DMS79 (cell line): ENCODE results near the gene EXOSC10.
A peak's percentile ranks its signal among the peaks of the same experiment; 100 is the strongest.

Experiments
- DNase-seq: peaks from one replicate; lab custom pipeline; 2025; lab: John Stamatoyannopoulos, UW

EXOSC10 gene

DNA sequence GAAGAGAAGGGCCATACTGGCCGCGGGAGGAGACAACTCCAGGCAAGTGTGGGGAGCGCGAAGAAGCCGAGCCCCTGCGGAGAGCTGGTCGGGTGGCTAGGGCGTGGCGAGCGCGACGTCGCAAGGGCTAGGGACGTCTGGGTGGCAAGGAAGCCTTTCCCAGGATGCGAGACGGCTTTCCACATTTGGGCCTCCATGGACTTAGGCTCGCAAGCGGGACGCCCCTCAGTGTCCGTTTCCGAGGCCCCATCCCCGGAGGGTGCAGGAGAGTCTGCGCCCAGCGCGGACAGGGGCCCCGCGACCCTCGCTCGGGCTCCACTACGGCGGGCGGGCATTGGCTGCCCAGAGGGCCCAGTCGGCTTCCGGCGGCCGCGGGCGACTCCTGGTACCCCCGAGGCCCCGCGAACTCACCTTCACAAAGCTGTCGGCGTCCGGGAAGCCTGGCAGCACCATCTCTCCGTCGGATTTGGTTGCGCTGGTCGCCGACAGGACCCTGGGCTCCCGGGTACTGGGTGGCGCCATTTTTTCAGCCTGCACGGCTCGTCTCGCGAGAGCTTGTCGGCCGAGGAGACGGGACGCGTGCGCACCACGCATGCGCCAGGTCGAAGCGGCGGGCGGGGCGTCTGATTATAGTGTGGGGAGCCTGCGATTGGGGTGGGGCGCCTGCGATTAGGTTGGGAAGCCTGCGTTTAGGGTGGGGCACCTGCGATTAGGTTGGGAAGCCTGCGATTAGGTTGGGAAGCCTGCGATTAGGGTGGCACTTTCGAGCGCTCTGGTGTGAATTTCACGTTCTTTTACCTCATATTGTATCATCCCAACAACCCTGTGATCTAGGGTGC, at the start of gene EXOSC10:
Gene EXOSC10 (minus strand): TSS at position 560 of the 839 bp plus-strand sequence. CDS start 38 bp downstream, at position 522.
- DNase-seq, result peak; percentile 86

DNA sequence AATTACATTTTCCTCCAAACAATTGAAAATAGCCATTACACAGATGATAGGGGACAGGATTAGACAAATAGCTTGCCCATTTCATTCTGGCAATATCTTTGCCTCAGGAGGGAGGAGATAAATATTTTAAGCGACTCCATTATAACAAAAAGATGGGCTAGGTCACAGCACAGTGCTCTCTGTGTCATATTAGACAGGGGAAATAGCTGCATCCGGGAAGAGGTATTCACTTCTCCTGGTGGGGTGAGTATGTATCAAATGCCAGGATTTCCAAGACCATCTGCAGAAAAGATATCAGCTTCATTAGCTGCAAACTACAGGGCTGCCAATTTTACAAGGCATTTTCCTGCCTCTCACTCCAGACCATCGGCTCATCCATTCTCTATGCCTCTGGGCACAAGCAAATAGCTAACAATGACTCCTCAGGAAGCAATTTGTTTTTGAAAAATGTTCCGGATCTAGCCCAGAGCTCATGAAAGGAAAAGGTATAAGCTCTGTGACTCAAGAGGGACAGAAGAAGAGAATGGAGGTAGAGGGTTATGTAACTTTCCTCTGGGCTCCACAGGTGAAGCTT, 47.6 kb upstream of the EXOSC10 start:
- DNase-seq, result no peak

DNA sequence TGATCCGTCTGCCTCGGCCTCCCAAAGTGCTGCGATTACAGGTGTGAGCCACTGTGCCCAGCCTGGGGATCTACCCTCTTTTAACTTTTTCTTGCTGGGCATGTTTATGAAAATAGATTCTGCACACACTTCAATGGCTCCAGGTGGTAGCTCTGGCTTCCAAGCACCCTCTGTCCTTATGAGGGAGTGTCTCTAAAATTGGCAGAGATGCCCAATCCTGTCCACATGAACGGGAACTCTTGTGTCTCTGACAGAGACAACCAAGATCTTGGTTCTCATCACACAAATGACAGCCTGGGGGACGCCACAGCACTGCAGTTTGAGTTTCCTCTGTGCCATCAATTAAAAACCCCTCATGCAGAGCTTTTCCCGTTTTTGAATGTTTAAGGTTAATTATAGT, 46.1 kb upstream of the EXOSC10 start:
- no peak for DNase-seq

DNA sequence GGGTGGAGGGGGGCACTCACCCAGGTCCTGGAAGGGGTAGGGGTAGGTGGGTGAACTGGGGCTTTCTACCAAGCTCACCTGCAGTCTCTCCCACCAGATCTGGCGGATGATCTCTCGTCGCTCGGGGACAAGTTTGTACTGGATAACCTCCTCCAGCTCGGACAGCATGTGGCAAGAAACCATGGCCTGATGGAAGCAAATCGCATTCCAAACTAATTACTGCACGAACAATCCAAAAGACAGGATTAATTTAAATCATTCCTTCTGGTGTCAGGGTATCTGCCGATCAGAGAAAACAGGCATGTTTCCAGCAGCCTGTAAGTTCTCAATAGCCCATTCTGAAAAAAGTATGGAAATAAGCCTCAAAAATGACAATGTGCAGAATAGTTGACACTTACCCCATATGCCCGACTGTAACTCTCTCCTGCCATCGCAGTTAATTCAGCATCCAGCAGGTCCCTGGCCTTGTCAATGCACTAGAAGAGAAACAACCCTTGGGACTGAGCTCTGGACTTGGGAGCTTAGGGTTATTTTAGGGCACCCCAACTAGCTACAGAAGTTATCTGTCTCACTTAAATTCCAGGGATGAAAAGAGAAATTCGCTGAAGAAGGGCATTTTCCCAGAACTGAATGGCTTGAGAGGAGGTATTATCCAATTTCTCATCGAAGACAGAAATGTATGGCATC, 45.0 kb upstream of the EXOSC10 start:
- DNase-seq, result no peak

DNA sequence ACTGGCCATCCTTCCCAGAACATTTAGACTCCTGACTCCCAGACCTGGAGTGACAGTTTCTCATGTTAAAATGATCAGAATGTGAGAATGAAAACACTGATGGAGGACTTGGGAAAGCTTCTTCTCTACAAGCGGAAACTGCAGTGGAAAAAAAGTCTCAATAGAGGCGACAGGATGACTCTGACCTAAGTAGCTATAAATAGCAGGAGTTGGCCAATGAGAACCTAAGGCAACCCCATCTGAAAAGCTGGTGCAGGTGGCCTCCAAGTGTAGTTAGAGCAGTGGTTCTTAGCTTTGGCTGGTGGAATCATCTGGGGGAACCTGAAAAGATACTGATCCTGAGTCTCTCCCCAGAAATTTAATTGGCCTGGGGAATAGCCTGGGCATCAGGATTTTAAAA, 44.2 kb upstream of the EXOSC10 start:
- no peak for DNase-seq

DNA sequence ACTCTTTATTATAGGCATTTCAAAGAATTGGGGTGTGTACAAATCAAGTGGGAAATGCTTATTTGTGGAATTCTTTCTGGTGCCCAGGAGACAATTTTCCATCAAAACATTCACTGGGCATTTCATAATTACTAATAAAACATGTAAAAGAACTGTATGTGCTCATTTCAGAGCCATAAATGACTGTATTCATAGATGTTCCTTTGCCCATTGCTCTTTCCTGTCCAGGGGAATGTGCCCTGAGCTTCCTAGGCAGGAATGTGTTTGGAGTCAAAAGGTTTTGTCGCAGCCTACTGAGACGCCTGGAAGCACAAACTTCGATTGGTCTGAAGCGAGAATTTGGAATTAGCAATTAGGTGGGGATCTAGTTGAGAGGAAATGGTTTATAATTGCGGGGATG, 43.7 kb upstream of the EXOSC10 start:
- DNase-seq, result no peak

DNA sequence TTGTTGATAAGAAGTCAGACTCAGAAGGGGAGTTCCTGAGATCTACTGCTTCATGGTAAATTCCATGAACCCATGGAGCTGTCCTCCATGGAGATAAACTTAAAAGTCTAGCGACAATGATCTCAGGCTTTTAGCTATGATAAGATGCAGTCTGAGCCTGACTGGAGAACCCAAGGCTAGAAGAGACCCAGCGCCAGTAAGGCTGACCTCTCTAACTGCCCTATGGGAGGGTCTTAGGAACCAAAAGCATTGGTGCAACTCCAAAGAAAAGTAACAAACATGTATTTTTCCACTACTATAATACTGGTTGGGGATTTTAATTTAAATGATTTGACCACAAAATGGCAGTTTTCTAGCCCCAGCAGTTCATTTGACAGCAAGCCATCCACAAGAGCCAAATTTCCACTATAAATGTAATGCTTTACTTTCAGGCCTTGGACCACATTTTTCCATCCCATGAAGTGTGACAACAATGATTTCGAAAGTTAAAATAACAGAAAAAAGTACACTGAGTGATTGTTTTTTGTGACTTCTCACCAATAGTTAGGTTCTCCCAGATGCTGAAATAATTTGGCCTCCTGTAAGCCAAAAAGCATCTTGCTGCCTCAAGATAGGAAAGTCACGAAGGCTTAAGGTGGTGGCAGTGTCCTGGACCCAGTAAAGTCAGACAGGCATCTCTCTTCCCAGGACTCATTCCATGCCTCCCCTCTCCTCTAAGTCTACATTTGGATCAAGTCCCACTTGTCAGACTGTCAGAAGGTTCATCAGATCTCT, 43.1 kb upstream of the EXOSC10 start:
- DNase-seq, result no peak

DNA sequence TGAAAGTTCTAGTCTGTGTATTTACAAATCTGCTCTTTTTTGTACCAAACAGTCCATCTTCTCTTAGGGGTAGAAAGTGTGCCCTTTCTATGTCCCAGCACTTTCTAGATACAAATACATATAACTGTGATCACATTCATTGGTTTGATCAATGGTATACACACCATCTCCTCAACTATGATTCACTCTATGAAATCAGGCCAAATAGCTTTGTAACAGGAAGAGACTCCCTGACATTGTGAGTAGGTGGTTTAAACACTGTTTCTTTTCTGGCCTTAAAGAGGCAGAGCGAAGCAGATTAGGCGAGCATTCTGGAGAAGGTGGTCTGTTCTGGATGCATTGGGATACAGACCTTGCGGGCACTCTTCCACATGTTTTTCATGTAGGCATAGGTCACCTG, 39.3 kb upstream of the EXOSC10 start:
- no peak for DNase-seq

DNA sequence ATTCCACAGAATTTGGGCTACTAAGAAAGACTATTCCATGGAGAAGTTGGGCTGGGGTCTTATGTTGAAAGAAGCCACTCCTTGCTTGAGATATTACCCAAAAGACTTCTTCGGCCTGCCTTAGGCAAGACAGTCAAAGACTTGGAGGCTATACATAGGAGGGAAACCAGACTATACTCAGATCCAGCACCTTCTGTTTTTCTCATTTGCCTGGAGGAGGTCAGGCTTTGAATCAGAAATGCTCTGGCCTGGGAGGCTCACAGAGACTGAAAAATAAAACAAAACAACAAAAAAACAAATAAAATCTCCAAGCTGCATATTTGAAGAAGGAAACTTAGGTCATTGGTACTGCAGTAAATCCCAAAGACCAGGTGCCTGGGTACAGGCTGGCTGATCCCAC, 38.4 kb upstream of the EXOSC10 start:
- DNase-seq, result no peak

DNA sequence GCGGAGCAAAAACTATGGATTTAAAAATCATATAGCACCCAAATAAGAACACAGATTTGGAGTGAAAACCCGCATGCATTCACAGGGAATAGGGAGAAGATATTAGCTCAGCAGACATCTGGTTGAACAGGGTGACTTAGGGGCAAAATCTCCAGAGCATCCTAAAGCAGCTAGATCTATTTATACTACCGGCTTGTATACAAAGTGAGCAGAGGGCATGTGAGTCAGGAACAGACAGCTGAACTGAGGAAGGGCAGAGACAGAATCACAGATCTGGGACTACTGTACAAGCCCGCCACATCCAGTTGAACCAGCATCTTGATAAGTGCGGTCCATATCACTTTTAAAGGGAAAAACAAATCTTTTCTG, 35.2 kb upstream of the EXOSC10 start:
- DNase-seq, result no peak

DNA sequence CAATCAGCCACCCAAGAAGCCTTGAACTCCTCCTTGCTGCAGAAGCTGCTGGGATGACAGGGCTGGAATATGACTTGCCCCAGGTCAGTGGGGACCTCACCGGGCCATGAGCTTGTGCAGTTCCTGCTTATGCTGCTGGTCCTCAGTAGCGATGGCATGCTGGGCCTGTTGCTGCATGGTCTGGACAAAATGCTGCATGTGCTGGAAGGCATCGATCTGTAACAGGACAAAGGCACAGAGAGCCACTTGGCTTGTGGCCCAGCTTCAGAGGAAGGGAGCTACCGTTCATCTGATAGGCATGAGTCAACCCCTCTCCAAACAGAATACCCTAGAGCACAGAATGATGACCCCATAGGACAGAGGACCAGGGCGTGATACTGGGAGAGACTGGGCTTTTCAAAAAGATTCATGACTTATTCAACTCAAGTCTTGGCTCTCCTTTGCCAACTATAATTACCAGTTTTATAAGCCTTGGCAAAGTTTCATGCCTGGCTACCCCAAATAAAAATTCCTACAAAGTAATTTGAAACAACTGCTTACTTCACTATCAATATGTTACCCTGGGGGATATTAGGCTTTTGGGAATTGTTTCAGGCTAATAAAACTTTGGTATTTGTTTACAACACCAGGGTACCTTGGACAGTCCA, 34.7 kb upstream of the EXOSC10 start:
- peak; percentile 29 for DNase-seq

DNA sequence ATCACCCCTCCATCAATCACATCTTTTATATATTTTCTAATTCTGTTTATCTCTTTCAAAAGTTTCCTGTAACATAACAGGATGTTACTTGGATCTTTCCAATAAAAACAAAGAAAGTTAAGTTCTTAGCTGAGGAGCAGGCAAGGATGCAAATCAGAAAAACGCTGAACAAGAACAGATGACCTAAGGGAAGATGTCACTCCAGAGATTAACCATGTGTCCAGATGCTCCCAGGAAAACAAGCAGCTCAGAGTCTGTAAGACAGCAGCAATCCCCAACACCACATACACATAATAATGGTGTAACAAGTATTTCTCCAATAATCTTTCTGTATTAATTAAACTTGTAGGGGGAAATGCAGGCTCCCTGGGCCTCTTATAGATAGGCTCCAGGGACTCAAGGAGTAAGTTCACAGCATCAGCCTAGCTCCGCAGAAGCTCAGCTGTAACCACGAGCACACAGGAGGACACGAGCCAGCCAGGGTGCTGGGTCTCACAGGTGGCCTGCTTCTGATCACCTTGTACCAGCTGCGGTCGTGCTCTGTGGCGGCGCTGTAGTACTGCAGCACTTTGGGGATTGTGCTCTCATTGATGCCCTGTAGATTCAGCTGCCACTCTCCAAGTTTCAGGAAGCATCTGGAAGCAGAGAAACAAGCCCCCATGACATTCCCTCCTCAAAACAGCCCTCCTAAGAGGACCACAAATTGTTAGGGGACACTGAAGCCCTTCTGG, 33.1 kb upstream of the EXOSC10 start:
- no peak for DNase-seq

DNA sequence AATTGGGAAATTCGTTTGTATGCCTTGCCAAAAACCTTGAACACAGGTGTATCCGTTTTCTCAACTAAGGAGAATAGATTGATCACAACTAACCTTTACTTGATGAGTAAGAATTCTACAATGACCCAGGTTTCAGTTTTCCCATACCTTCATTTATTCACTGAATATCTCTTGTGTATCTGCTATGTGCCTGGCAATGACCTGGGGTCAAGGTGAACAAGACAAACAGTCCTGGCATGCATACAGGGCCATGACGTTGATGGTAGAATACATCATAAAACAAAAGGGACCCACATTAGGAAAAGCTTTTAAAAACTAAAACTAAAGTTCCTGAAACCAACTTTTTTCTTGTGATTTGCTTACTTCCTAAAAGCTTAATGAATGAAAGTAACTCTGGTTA, 32.1 kb upstream of the EXOSC10 start:
- DNase-seq, result no peak

DNA sequence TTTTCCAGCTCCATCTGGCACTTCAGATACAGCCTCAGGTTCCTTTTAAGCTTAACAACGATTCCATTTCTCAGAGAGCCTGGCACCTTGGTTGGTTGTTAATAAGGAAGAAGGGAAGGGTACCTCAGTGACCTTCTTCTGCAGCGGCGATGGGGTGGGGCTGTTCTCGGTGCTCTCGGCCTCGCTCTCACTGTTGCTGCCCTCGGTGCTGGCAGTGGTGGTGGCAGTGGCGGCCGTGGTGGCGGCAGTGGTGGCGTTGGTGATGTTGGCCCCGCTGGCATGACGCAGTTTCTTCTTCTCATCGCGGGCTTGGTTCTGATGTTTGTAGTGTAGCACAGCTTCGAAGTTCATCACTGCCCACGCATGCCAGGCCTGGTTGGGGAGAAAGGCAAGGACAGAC, 30.7 kb upstream of the EXOSC10 start:
- DNase-seq, result no peak

DNA sequence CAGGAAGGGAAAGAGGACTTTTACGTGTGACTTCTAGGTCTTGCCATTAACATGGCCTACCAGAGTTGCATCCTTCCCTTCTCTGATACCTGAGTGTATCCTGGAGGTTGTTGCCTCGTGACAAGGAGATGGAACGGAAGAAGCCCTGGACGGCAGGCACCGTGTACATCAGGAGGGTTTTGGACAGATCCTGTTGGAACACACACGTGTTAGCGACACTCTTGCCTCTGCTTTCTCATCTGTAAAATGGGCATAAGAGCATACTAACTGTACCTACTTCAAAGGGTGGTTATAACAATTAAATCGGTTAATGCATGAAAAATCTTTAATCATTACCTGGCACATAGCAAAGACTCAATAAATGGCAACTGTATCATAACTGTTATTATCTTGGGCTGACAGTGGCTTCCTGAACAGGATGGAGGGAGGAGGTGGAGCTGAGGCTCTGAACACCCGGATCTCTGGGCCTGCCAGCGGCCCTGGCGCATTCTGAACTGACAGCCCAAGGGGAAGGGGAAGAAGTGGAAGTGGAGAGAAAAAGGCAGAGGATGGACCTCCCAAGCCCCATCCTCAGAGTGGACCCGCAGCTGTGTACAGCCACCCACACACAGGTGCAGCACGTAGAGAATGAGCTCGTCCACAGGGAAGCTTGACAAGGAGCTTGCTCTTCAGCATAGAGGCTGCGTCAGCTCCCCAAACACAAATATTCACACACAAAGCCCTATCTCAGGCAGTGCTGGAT, 30.2 kb upstream of the EXOSC10 start:
- no peak for DNase-seq

DNA sequence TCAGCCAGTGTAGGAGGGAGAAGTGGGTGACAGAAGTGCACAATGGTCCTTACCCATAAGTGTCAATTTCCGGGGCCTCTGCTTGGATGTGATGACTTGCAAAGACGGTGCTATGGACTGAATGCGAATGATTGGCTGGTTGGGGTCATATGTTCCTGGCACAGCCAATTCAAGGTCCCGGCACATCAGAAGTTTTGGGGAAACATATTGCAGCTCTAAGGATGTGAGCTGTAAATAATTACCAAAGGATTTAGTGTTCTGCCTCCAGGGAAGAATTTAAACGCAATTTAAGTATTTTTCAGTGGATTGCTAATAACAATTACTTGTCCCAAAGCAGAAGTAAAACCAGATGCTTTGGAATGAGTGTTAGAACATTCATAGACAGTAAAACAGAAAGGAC, 26.9 kb upstream of the EXOSC10 start:
- DNase-seq, result no peak

DNA sequence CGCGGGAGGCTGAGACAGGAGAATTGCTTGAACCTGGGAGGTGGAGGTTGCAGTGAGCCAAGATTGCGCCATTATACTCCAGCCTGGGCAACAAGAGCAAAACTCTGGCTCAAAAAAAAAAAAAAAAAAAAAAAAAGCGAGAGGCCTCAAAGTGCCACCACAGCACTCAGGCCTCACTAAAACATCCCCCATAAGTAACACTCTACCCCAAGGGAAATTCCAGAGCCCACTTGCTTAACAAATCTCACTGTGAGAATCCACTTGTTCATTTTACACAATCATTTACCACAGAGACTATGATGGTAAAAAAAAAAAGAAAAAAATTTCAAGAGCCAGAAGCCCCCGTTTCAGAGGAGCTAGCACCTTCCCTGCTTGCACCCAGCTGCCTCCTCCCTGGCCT, 26.3 kb upstream of the EXOSC10 start:
- DNase-seq, result no peak

DNA sequence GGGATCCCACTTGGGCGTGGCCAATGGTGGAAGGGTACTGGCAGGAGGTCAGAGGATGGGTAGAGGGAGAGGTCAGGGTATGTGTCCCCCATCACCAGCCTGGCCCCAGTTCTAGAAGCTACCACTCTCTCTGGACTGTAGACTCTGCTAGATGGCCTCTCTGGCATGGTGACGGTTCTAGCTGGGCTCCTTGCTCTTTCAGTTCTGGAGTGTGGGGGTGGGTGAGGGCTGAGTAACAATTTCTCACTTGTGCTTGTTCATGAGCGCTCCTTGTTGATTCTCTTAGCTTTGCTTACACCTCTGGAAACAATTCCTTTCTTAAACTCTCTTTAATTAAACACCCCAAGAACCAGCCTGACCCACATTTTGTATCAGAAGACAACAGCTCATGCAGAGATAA, 25.3 kb upstream of the EXOSC10 start:
- DNase-seq, result no peak

DNA sequence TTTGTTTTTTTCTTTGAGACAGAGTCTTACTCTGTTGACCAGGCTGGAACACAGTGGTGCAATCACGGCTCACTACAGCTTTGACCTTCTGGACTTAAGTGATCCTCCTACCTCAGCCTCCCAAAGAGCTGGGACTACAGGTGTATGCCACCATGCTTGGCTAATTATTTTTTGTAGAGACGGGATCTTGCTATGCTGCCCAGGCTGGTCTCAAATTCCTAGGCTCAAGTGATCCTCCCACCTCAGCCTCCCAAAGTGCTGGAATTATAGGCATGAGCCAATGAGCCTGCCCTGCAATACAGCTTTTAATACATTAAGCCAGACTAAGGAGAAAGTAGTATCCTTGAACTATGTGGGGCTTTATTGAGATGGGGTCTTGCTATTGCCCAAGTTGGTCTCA, 16.6 kb upstream of the EXOSC10 start:
- DNase-seq, result no peak

DNA sequence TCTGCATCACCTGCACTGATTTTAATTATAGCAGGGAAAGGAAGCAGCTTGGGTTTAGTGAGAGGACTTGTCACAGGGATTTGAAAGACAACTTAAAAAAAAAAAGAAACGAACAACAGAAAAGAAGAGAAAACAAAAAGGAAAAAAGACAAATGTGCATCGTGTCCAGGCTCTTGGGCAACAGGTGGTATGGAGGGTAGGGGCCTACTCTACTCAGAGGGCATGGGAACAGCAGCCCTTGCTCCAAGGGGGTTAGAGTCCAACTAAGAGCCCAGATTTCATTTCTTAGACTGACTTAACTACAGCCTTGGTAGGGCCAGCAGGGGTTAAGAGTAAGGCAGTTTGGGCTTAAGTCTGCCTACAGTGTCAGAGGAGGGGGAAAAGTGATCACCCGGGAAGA, 15.3 kb upstream of the EXOSC10 start:
- DNase-seq, result no peak
